HG02610 (cell line): ENCODE data around the gene FNDC7.
"Not testable (repeated sequence)": the region's sequence is repeated elsewhere in the genome, so short reads cannot be mapped to it uniquely, and the experiment has no call there.

Source experiments
- ATAC-seq: cut with Tn5 transposase; IDR thresholded peaks from one replicate; pipeline ENCODE4 v1.9.1; 2021; ENCODE audit warnings: mild to moderate bottlenecking, moderate library complexity; ENCODE audit not compliant: unreplicated experiment

FNDC7 gene

GRCh38 chr1:108699375-108700332 lies 13.1 kb upstream of the FNDC7 start:
- ATAC-seq: no peak

GRCh38 chr1:108701176-108701849 lies 11.4 kb upstream of the FNDC7 start:
- ATAC-seq: no peak

- ATAC-seq: not testable (repeated sequence)
Observed at GRCh38 chr1:108702109-108702508, 10.6 kb upstream of the FNDC7 start.

GRCh38 chr1:108703939-108704338 lies 8.8 kb upstream of the FNDC7 start:
- ATAC-seq: no peak

- no peak for ATAC-seq
Observed at GRCh38 chr1:108704496-108704895, 8.2 kb upstream of the FNDC7 start.

GRCh38 chr1:108706643-108707042 lies 6.1 kb upstream of the FNDC7 start:
- ATAC-seq: no peak

- ATAC-seq: no peak
Observed at GRCh38 chr1:108708691-108709660, 3.7 kb upstream of the FNDC7 start.

- ATAC-seq: no peak
Observed at GRCh38 chr1:108715932-108716331, 3.2 kb downstream of the FNDC7 start.

- no peak for ATAC-seq
Observed at GRCh38 chr1:108716437-108717230, 3.9 kb downstream of the FNDC7 start.

- no peak for ATAC-seq
Observed at GRCh38 chr1:108717774-108718316, 5.1 kb downstream of the FNDC7 start.

GRCh38 chr1:108718927-108719655 lies 6.4 kb downstream of the FNDC7 start:
- no peak for ATAC-seq

GRCh38 chr1:108719656-108720435 lies 7.1 kb downstream of the FNDC7 start:
- no peak for ATAC-seq

GRCh38 chr1:108722292-108722691 lies 9.6 kb downstream of the FNDC7 start:
- ATAC-seq: no peak

- ATAC-seq: no peak
Observed at GRCh38 chr1:108725906-108726305, 13.2 kb downstream of the FNDC7 start.

GRCh38 chr1:108728327-108728923 lies 15.7 kb downstream of the FNDC7 start:
- ATAC-seq: no peak

- ATAC-seq: no peak
Observed at GRCh38 chr1:108729481-108729880, 16.8 kb downstream of the FNDC7 start.

GRCh38 chr1:108732398-108732797 lies 19.7 kb downstream of the FNDC7 start:
- no peak for ATAC-seq
